ENCODE data around the gene PPFIA1. TPM values are rescaled to one million over a fixed set of nuclear protein-coding genes. Genes with fewer than 3 reads are reported as not detected.

PPFIA1 gene
- total RNA-seq: 10 to 100 TPM; 45.6 to 49.4 TPM
- 59.5 to 88.1 reads per million in 2 donors for total RNA-seq

DNA sequence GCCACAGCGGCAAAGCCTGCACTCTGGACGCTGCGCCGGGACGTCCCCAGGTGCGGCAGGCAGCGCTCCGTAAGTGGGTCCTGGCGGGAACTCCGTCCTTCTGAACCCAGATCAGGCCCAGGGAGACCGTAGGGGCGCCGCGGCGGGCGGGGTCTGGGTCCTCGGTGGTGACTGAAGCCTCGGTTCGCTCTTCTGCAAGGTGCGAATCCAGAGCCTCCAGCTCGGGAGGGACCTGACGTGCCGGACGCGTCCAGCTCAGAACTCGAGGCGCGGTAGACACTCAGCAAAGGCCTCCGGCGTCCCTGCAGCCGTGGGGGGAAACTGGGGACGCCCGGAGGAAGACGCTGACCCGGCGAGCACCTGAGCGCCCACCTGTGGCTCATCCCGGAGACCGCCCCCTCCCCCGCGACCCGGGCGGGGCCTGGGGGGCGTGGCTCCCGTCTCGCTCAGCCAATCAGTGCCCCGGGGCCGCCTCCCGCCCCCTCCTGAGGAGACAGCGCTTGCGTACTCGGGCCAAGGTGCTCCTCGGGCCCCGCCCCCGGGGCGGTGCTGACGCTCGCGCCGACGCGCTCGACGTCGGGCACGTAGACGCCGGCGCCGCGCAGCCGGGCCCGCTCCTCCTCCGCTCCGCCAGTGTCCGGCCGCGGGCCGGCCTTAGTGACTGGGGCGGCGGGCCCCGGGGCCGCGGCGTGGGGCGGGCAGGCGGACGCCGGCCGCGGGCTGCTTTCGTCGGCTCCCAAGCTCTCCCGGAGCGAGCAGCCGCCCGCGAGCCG is at the start of gene PPFIA1:
Gene PPFIA1, plus strand, starts transcription at position 587 of the 773 bp plus-strand sequence. CDS start 1,483 bp downstream, outside the sequence.
- peak; percentile 93 for ATAC-seq
- H3K9me3 ChIP-seq (ENCODE audit: control insufficient read depth, low read length, poor library complexity, severe bottlenecking): no peaks in the 10 kb centered on the region
- peak; percentile 96 to 97 (median 97) for DNase-seq
- H3K4me3 Mint-ChIP-seq: peak within 1 kb of the TSS; percentile 93
- peaks cover 24% of the 10 kb centered on the region for H3K4me1 Mint-ChIP-seq
- peaks cover 7% of the 10 kb centered on the region for H3K27me3 Mint-ChIP-seq
- peak within 1 kb of the TSS; percentile 87 for H3K27ac Mint-ChIP-seq
- H3K36me3 Mint-ChIP-seq (ENCODE audit: low read depth): peaks cover 2% of the 10 kb centered on the region

DNA sequence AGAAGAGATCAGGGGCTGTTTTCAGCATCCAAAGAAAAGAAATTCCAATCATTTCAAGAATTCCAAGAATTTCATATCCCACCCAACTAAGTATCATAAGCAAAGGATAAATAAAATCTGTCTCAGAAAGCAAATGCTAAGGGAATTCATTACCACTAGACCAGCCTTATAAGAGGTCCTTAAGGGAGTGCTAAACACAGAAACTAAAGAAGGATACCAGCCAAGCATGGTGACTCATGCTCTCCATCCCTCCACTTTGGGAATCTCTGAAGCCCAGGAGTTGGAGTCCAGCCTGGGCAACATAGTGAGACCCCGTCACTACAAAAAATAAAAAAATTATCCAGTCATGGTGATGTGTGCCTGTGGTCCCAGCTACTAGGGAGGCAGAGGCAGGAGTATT is 49.6 kb upstream of the PPFIA1 start:
- H3K27me3 Mint-ChIP-seq: no peaks in the 10 kb centered on the region
- no peaks in the 10 kb centered on the region for H3K9me3 ChIP-seq (ENCODE audit: control insufficient read depth, low read length, poor library complexity, severe bottlenecking)
- no peak for DNase-seq
- H3K4me1 Mint-ChIP-seq: no peaks in the 10 kb centered on the region
- H3K36me3 Mint-ChIP-seq (ENCODE audit: low read depth): peaks cover 17% of the 10 kb centered on the region
- H3K27ac Mint-ChIP-seq: no peak overlapping the region
- ATAC-seq: no peak
- H3K4me3 Mint-ChIP-seq: no peak overlapping the region

- H3K9me3 ChIP-seq (ENCODE audit: control insufficient read depth, low read length, poor library complexity, severe bottlenecking): no peaks in the 10 kb centered on the region
- H3K36me3 Mint-ChIP-seq (ENCODE audit: low read depth): peaks cover under 1% of the 10 kb centered on the region
- H3K4me1 Mint-ChIP-seq: peaks cover 2% of the 10 kb centered on the region
- H3K27me3 Mint-ChIP-seq: no peaks in the 10 kb centered on the region
- ATAC-seq (no peak), DNase-seq (no peak)
- no peak overlapping the region for H3K4me3 Mint-ChIP-seq
- no peak overlapping the region for H3K27ac Mint-ChIP-seq
Observed at GRCh38 chr11:70225681-70226177, 44.8 kb upstream of the PPFIA1 start.

- Mint-ChIP-seq H3K4me3 (no peak overlapping the region), H3K27ac (no peak overlapping the region), H3K4me1 (peaks cover 2% of the 10 kb centered on the region), H3K36me3 (ENCODE audit: low read depth) (no peaks in the 10 kb centered on the region), H3K27me3 (no peaks in the 10 kb centered on the region)
- ATAC-seq: no peak
- no peaks in the 10 kb centered on the region for H3K9me3 ChIP-seq (ENCODE audit: control insufficient read depth, low read length, poor library complexity, severe bottlenecking)
- no peak for DNase-seq
Observed at GRCh38 chr11:70226183-70226582, 44.3 kb upstream of the PPFIA1 start.

- no peak for ATAC-seq
- Mint-ChIP-seq H3K4me3 (no peak overlapping the region), H3K36me3 (ENCODE audit: low read depth) (no peaks in the 10 kb centered on the region), H3K27me3 (no peaks in the 10 kb centered on the region), H3K4me1 (peaks cover 2% of the 10 kb centered on the region), H3K27ac (no peak overlapping the region)
- DNase-seq: no peak
- H3K9me3 ChIP-seq (ENCODE audit: control insufficient read depth, low read length, poor library complexity, severe bottlenecking): no peaks in the 10 kb centered on the region
Observed at GRCh38 chr11:70226967-70227366, 43.5 kb upstream of the PPFIA1 start.

GRCh38 chr11:70229737-70230136 is 40.8 kb upstream of the PPFIA1 start:
- no peak for ATAC-seq
- peaks cover 10% of the 10 kb centered on the region for H3K27me3 Mint-ChIP-seq
- no peaks in the 10 kb centered on the region for H3K36me3 Mint-ChIP-seq (ENCODE audit: low read depth)
- no peak overlapping the region for H3K4me3 Mint-ChIP-seq
- no peaks in the 10 kb centered on the region for H3K9me3 ChIP-seq (ENCODE audit: control insufficient read depth, low read length, poor library complexity, severe bottlenecking)
- DNase-seq: no peak
- H3K27ac Mint-ChIP-seq: no peak overlapping the region
- H3K4me1 Mint-ChIP-seq: peaks cover 2% of the 10 kb centered on the region

DNA sequence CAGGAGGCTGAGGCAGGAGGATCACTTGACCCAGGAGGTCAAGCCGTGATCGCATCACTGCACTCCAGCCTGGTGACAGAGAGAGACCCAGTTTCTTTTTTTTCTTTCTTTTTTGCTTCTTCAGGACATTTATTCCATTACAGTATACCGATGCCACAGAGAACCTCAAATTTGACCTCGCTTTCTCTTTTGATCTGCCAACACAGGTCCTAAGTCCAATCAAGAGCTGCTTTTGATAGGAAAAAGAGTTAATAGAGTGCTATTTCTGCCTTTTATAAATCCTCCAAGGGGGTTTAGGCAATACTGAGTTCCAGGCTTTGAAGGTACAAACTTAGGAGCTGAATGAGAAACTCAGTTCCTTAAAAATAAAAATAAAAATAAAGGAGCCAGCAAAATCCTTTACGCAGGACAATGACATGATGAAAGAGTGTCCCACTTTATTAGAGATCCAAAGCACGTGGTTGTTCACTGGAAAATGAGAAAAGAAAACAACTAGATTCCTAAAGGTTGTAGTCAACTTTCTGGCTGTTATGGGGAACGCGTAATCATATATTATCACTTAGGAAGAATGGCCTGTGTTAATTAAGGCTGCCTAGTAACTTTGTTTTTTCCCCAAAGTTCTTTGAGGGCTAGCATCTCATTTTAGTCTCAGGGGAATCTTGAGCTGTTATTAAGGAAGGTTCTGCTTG is 40.2 kb upstream of the PPFIA1 start:
- ATAC-seq: no peak
- Mint-ChIP-seq H3K27ac (no peak overlapping the region), H3K4me3 (no peak overlapping the region), H3K4me1 (peaks cover 2% of the 10 kb centered on the region), H3K27me3 (peaks cover 10% of the 10 kb centered on the region), H3K36me3 (ENCODE audit: low read depth) (no peaks in the 10 kb centered on the region)
- no peak for DNase-seq
- no peaks in the 10 kb centered on the region for H3K9me3 ChIP-seq (ENCODE audit: control insufficient read depth, low read length, poor library complexity, severe bottlenecking)

DNA sequence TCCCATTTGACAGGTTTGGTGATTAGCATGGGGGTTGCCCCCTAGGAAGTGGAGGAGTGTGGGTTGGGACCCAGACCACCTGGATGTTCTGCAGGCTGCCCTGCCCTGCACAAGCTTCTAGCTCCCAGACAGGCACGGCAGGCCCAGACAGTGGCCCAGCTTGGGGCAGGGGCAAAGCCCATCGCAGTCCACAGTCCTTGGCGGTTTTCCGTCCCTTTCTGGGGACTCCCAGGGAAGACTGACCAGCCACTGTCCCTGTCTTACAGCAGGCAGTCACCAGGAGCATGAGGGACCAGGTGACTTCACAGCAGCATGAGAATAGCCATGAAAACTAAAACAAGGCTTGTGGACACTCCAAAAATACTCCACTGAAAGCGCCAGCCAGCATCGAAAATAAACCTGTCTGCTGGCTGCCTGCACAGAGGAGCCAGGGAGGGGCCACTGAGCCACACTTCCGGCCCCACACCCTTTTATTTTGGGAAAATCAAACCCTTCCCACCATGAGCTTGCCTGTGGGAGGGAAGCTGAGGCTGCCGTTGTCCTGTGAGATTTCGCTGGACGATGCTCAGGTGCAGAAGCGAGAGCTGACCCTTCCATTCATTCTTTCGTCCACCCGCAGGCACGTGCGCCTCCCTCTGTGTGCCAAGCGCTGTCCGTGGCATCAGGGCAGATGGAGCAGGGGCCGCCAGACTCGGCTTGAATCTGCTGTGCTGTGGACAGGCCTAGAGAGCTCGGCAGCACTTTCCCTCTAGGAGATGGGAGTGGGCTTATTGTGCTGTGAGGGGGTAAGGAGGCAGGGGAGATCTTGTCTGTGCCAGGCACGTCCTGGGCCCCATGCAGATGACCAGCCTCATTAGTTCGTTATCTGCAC is 39.4 kb upstream of the PPFIA1 start:
- Mint-ChIP-seq H3K4me3 (no peak overlapping the region), H3K36me3 (ENCODE audit: low read depth) (no peaks in the 10 kb centered on the region), H3K4me1 (peaks cover 2% of the 10 kb centered on the region), H3K27ac (no peak overlapping the region), H3K27me3 (peaks cover 10% of the 10 kb centered on the region)
- H3K9me3 ChIP-seq (ENCODE audit: control insufficient read depth, low read length, poor library complexity, severe bottlenecking): no peaks in the 10 kb centered on the region
- no peak for ATAC-seq
- DNase-seq: no peak

DNA sequence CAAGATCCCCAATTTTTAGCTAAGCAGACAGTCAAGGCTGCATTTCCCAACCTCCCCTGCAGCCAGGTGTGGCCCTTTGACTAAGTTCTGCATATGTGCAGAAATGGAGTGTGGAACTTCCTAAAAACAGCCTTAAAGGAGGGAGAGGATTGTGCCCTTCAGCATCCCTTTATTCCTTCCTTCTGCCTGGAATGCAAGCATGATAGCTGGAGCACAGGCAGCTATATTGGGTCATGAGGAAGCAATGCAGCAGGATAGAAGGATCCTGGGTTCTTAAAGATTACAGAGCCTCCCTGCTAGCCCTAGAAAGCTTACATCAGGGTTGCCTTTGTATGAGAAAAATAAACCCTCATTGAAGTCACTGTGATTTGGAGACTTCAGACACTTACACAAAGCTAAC is 37.5 kb upstream of the PPFIA1 start:
- Mint-ChIP-seq H3K36me3 (ENCODE audit: low read depth) (no peaks in the 10 kb centered on the region), H3K27ac (no peak overlapping the region), H3K4me3 (no peak overlapping the region)

DNA sequence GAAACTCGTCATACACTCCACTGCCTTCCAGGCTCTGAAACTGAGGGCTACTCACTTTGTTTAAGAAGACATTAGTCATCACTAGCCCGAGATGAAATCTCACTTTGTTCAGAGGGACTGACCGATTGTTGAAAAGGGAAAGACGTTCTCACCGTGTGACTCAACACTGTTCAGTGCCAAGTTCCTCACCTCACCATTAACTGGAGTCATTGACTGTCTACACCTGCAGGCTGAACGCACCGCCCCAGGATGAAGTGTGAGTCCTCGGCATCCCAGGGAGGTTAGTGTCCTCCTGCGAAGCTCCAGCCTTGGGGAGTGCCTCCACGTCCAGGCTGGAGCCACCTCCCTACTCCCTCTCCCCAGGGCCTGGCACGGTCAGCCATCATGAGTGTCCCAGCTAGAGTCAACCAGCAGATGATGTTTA is 37.0 kb upstream of the PPFIA1 start:
- no peak overlapping the region for H3K4me3 Mint-ChIP-seq
- no peaks in the 10 kb centered on the region for H3K9me3 ChIP-seq (ENCODE audit: control insufficient read depth, low read length, poor library complexity, severe bottlenecking)
- H3K27ac Mint-ChIP-seq: no peak overlapping the region
- no peaks in the 10 kb centered on the region for H3K36me3 Mint-ChIP-seq (ENCODE audit: low read depth)
- peaks cover 10% of the 10 kb centered on the region for H3K27me3 Mint-ChIP-seq
- ATAC-seq (no peak), DNase-seq (no peak)
- H3K4me1 Mint-ChIP-seq: no peaks in the 10 kb centered on the region

More for the DNA sequence above, 37.5 kb upstream of the PPFIA1 start:
- DNase-seq (no peak), ATAC-seq (no peak)
- peaks cover 10% of the 10 kb centered on the region for H3K27me3 Mint-ChIP-seq
- no peaks in the 10 kb centered on the region for H3K4me1 Mint-ChIP-seq
- no peaks in the 10 kb centered on the region for H3K9me3 ChIP-seq (ENCODE audit: control insufficient read depth, low read length, poor library complexity, severe bottlenecking)

DNA sequence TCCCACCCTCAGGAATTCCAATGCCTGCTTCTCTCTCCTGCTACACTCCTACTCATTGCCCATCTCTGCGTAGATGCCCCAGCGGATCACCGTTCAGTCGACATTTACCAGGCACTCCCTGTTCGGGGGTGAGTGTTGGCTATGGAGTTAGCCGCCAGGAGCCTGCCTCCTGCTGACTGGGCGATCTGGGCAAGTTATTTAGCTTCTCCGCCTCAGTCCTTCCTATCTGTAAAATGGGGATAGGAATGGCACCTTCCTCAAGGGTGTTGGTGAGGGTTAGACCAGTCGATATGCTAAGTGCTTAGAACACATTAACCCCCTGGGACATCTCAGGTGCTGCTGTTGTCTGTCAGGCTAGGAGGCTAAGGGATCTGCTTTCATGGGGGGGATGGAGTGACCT is 36.5 kb upstream of the PPFIA1 start:
- no peaks in the 10 kb centered on the region for H3K9me3 ChIP-seq (ENCODE audit: control insufficient read depth, low read length, poor library complexity, severe bottlenecking)
- DNase-seq: no peak
- H3K27me3 Mint-ChIP-seq: peaks cover 10% of the 10 kb centered on the region
- ATAC-seq: no peak
- H3K27ac Mint-ChIP-seq: no peak overlapping the region
- no peak overlapping the region for H3K4me3 Mint-ChIP-seq
- H3K4me1 Mint-ChIP-seq: no peaks in the 10 kb centered on the region
- H3K36me3 Mint-ChIP-seq (ENCODE audit: low read depth): no peaks in the 10 kb centered on the region

DNA sequence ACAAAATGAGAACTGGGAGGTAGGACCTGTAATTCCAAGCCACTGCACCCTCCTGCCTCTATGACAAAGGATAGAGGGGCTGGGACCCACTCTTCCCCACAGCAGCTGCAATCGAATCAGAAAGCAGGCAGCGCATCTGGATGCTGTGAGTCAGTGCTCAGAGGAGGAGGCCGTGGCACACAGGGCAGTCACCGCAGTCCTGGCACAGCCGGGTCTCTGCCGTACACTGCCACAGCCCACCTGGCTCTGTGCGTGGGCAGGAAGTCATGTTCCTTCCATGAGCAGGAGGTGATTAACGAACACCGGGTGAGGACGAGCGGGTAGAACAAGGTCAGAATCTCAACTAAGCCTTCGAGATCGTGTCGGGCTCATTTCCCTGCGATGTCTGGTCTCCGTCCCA is 30.2 kb upstream of the PPFIA1 start:
- ATAC-seq (no peak), DNase-seq (no peak)
- Mint-ChIP-seq H3K4me1 (no peaks in the 10 kb centered on the region), H3K4me3 (no peak overlapping the region), H3K27ac (no peak overlapping the region), H3K36me3 (ENCODE audit: low read depth) (peaks cover 4% of the 10 kb centered on the region), H3K27me3 (peaks cover 19% of the 10 kb centered on the region)
- no peaks in the 10 kb centered on the region for H3K9me3 ChIP-seq (ENCODE audit: control insufficient read depth, low read length, poor library complexity, severe bottlenecking)

DNA sequence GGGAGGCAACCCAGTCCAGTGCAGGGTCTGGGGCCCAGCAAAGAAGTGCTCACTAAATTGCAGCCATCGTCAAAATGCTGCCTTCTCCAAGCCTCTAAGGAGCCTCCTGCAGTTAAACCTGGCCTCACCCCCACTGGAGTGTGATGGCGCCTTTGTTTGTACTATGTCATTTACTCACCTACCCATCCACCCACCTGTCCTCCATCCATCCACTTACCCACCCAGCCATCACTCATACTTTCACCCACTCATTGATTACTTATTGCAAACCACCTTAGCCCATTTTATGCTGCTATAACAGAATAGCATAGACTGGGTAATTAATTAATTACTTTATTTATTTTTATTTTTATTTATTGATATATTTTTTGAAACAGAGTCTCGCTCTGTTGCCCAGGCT is 28.8 kb upstream of the PPFIA1 start:
- DNase-seq (no peak), ATAC-seq (no peak)
- Mint-ChIP-seq H3K36me3 (ENCODE audit: low read depth) (peaks cover 4% of the 10 kb centered on the region), H3K4me1 (no peaks in the 10 kb centered on the region), H3K27ac (no peak overlapping the region), H3K4me3 (no peak overlapping the region), H3K27me3 (peaks cover 19% of the 10 kb centered on the region)
- H3K9me3 ChIP-seq (ENCODE audit: control insufficient read depth, low read length, poor library complexity, severe bottlenecking): no peaks in the 10 kb centered on the region
